ENCODE data around the gene NOXO1.

The NOXO1 gene

GRCh38 chr16:2009791-2010510, 28.7 kb upstream of the NOXO1 start, which contains the start of gene ZNF598:
ZNF598 (minus strand) TSS chr16:2009821.
- DNase-seq, result no peak

- DNase-seq, result no peak
These were observed 28.0 kb upstream of the NOXO1 start for GRCh38 chr16:2009164-2009711.

DNA sequence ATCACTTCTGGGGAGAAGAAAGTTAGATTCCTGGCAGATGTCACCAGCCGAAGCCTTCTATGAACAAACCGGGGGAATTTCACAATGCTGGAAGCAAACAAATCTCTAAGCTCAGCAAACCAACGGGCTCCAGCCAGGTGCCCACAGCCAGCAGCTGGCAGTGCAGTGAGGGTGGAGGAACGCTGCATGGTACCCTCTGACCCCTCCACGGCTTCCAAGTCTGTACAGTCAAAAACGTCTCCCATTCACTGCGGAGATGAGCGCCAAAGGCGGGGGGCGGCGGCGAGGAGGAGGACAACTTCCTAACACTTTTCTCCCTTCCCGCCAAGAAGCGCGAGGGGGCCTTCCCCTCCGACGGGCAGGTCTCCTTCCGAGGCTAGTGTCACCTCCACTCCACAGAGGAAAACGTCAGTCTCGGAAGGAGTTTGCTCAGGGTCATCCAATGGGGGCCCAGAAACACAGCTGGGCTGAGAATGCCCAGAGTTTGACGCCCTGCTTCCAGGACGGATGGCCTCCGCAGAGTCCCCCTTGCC, 27.4 kb upstream of the NOXO1 start:
- no peak for DNase-seq

GRCh38 chr16:2008009-2008526, 26.8 kb upstream of the NOXO1 start:
- no peak for DNase-seq

GRCh38 chr16:2007081-2007836, 26.0 kb upstream of the NOXO1 start:
- DNase-seq, result no peak

DNA sequence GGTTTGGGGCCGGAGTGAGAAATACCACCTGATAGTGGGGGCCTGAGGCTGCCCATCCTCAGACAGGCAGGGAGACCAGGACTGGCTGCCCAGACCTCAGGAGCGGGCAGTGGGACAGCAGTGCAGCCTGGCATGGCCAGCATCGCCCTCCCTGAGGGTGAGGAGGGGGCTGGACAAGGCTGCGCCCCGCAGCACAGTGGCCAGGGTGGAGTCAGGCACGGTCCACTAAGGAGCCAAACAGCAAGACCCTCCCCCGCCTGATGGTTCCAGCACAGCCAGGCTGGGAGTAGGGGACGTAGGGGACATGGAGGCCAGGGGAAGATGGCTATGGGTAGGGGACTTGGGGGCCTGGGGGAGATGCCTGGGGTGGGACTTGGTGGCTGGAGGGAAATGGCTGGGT, 25.0 kb upstream of the NOXO1 start:
- no peak for DNase-seq

DNA sequence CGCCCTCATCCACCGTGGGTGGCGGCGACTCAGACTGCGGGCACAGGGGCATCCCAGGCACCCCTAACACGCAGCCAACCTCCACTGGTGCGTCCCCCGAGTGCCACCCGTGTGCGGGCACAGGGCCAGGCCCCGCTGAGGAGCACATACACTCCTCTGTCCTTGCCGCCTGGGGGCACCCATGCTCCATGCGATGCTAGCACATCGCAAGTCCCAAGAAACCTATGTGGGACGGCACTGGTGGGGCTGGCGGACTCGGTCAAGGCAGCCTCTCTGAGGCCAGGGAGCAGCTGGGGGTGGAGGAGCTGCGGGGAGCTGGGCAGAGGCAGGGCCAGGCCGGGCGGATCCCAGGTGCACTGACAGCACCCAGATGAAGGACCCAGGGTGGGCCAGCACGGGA, 24.4 kb upstream of the NOXO1 start:
- no peak for DNase-seq

- DNase-seq, result no peak
These were observed 23.7 kb upstream of the NOXO1 start for GRCh38 chr16:2004795-2005517.

DNA sequence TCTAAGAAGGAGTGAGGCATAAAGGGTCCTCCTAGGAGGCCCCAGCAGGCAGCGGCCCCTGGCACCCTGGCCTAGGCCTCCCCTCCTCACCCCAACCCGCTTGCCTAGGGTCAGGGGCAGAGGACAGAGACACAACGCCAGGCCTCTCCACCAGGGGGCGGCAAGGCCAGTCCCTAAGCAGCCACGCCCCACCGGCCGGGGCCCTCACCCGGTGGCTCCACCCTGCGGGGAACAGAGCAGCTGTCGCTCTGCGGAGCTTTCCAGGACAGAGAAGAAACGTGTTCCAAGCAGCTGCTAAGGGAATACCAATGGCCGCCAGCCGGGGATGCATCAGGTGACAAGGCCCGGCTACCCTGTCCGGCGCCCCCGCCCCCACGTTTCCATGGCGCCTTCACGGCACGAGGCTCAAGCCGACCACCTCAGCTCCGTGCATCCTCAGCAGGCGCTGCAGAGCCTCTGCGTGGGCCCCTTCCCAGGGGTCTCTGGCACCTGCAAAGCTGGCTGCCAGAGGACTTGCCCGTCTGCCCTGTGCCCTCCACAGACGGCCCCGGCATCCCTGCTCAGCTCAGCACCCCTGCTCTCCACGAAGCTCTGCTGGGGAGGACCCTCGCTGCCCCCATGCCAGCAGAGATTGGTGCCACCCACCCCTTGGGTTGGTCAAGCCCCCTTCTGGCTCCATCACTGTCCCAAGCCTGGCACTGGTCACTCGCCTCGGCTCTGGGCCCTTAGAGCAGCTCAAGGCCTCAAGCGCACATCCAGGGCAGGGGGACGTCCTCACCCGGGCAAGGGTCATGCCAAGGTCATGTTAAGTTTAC, 22.8 kb upstream of the NOXO1 start:
- no peak for DNase-seq

GRCh38 chr16:2003231-2003826, 22.1 kb upstream of the NOXO1 start:
- DNase-seq, result no peak

DNA sequence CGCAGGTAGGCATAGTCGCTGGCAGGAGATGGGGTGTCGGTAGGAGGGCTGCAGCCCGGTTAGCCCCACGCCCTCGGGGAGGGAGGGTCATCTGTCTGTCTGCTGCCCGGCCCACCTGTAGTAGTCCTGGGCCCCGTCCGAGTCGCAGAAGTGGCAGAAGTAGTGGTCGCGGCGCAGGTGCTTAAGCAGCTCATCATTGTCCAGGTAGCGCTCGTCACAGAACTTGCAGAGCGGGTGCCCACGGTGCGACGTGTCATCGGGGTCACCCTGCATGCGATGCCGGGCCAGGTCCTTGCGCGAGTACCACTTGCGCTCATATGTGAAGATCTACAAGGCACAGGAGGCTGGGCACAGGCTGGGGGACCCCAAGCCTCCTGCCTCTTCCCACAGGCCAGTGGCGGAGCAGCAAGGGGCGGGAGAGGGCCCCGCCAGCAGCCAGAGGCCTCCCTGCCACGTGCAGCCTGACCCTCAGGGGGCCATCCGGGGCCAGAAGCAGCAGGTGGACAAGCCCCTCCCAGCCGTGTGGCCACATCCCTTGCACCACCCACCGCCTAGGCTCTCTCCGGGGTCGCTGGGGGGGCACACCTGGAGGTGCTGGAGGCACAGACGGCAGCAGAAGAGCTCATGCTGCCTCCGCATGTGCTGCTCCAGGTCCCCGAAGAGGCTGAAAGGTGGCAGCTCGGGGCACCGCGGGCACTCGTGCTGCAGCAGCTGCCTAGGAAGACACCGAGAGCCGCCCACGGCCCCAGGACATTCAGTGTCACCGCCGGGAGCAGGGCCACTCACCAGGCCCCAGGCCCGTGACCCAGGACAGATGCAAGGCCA, 21.3 kb upstream of the NOXO1 start:
- DNase-seq, result no peak

GRCh38 chr16:2001456-2002355, 20.4 kb upstream of the NOXO1 start:
- DNase-seq, result no peak

GRCh38 chr16:2001035-2001434, 19.8 kb upstream of the NOXO1 start:
- DNase-seq, result no peak

GRCh38 chr16:1999866-2000514, 18.7 kb upstream of the NOXO1 start:
- no peak for DNase-seq

GRCh38 chr16:1998852-1999801, 17.9 kb upstream of the NOXO1 start:
- DNase-seq, result no peak

DNA sequence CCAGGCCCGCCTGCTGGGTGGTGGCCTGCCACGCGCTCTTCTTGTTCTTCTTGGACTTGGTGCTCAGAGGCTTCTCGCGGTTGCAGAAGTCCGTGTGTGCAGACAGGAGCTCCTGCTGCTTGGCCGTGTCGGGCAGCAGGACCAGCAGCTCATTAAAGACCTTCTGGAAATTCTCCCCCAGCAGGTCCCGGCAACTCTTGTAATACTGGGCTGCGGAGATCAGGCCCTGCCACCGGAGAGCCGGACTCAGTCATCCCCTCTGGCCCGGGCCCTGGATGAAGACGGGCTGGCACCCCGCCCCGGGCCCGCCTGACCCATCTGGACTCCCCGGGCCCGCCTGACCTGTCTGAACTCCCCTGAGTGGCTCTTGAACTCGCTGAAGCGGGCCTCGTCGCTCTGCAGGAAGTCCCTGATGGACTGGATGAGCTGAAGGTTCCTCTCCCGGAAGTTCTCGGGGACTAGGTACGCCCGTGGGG, 17.1 kb upstream of the NOXO1 start:
- DNase-seq, result no peak

- no peak for DNase-seq
These were observed 16.5 kb upstream of the NOXO1 start for GRCh38 chr16:1997494-1998359.

Measured in cortex of kidney (tissue), 1 donor.